GM23338 (cell line): ENCODE measurements around the gene INPP4B. TPM values are rescaled to one million over a fixed set of nuclear protein-coding genes. Genes with fewer than 3 reads are reported as not detected.

Experiments
- ATAC-seq: fragments of 200-7000 bp; cut with Tn5 transposase; 3 replicates; pipeline ENCODE4 v1.9.1; 2020
- DNase-seq: peaks from one replicate; pipeline ENCODE4 v3.0.0-alpha.2; 2015; ENCODE audit warnings: low spot score
- H2AFZ ChIP-seq: fragments of 200-600 bp; sonication (generic); 2 replicates; pipeline ENCODE4 v1.8.0; 2016; ENCODE audit warnings: antibody characterized with exemption, mild to moderate bottlenecking, moderate library complexity
- H3F3A ChIP-seq: fragments of 200-600 bp; sonication (generic); replicated peaks from 2 replicates; pipeline ENCODE4 v1.8.0; 2017; ENCODE audit warnings: antibody characterized with exemption, mixed run types, low read depth
- H3K27ac ChIP-seq: fragments of 200-600 bp; sonication (generic); 2 replicates; pipeline ENCODE4 v1.6.1; 2016; ENCODE audit warnings: low read depth
- H3K27me3 ChIP-seq: fragments of 200-600 bp; sonication (generic); 2 replicates; pipeline ENCODE4 v1.8.0; 2016; ENCODE audit warnings: mild to moderate bottlenecking, mixed run types, moderate library complexity; ENCODE audit not compliant: insufficient read depth
- H3K36me3 ChIP-seq: fragments of 200-600 bp; sonication (generic); 2 replicates; pipeline ENCODE4 v1.8.0; 2016; ENCODE audit warnings: mild to moderate bottlenecking; ENCODE audit not compliant: insufficient read depth
- H3K4me1 ChIP-seq: fragments of 200-600 bp; sonication (generic); 2 replicates; pipeline ENCODE4 v1.8.0; 2016; ENCODE audit warnings: mild to moderate bottlenecking, moderate library complexity; ENCODE audit not compliant: insufficient read depth
- H3K4me2 ChIP-seq: fragments of 200-600 bp; sonication (generic); 2 replicates; pipeline ENCODE4 v1.7.1; 2017; ENCODE audit warnings: mixed run types
- H3K4me3 ChIP-seq: fragments of 200-600 bp; sonication (generic); 2 replicates; pipeline ENCODE4 v1.6.1; 2016; ENCODE audit warnings: mixed run types
- H3K79me2 ChIP-seq: fragments of 200-600 bp; sonication (generic); replicated peaks from 2 replicates; pipeline ENCODE4 v1.8.0; 2017; ENCODE audit warnings: mild to moderate bottlenecking; ENCODE audit not compliant: insufficient read depth
- H3K9me2 ChIP-seq: fragments of 200-600 bp; sonication (generic); 2 replicates; pipeline ENCODE4 v1.8.0; 2017; ENCODE audit not compliant: insufficient read depth
- H4K20me1 ChIP-seq: fragments of 200-600 bp; sonication (generic); replicated peaks from 2 replicates; pipeline ENCODE4 v1.8.0; 2017; ENCODE audit warnings: mild to moderate bottlenecking; ENCODE audit not compliant: insufficient read depth
- H3K27ac Mint-ChIP-seq: 2 replicates; pipeline ENCODE4 v1.8.0; 2020; ENCODE audit warnings: inconsistent platforms, mild to moderate bottlenecking, moderate library complexity, mixed read lengths
- H3K27me3 Mint-ChIP-seq: 3 replicates; pipeline ENCODE4 v1.8.0; 2022; ENCODE audit warnings: low read depth, mild to moderate bottlenecking, moderate library complexity, mixed read lengths, inconsistent platforms; ENCODE audit not compliant: insufficient read depth, poor library complexity
- H3K36me3 Mint-ChIP-seq: 3 replicates; pipeline ENCODE4 v1.8.0; 2021; ENCODE audit warnings: low read depth, mild to moderate bottlenecking, inconsistent platforms, moderate library complexity, mixed read lengths
- H3K4me1 Mint-ChIP-seq: 3 replicates; pipeline ENCODE4 v1.8.0; 2020; ENCODE audit warnings: mild to moderate bottlenecking, inconsistent platforms, mixed read lengths
- H3K4me3 Mint-ChIP-seq: 3 replicates; pipeline ENCODE4 v1.8.0; 2021; ENCODE audit warnings: moderate library complexity, mild to moderate bottlenecking, inconsistent platforms, mixed read lengths
- H3K9me3 Mint-ChIP-seq: 3 replicates; pipeline ENCODE4 v1.8.0; 2020; ENCODE audit warnings: moderate library complexity, mild to moderate bottlenecking, inconsistent platforms, mixed read lengths
- EZH2 ChIP-seq: fragments of 200-600 bp; sonication (generic); IDR thresholded peaks from one replicate; pipeline ENCODE4 v1.8.0; 2017; ENCODE audit warnings: antibody characterized with exemption, mild to moderate bottlenecking, low read depth; ENCODE audit not compliant: unreplicated experiment
- EZH2phosphoT487 ChIP-seq: fragments of 200-600 bp; sonication (generic); IDR thresholded peaks from one replicate; pipeline ENCODE4 v1.8.1; 2018; ENCODE audit warnings: antibody characterized with exemption; ENCODE audit not compliant: unreplicated experiment
- JUNB ChIP-seq: IDR thresholded peaks from one replicate; pipeline ENCODE4 v1.6.1; 2016; ENCODE audit warnings: antibody characterized with exemption; ENCODE audit not compliant: unreplicated experiment
- POLR2AphosphoS5 ChIP-seq: IDR thresholded peaks from 2 replicates; pipeline ENCODE4 v1.6.1; 2016; ENCODE audit warnings: antibody characterized with exemption, low read depth
- STAT1 ChIP-seq: IDR thresholded peaks from one replicate; pipeline ENCODE4 v1.6.1; 2016; ENCODE audit warnings: antibody characterized with exemption; ENCODE audit not compliant: unreplicated experiment
- ZNF114 ChIP-seq: fragments of 250-450 bp; sonication (Bioruptor Pico); IDR thresholded peaks from 2 replicates; pipeline ENCODE4 v1.5.0; 2020; ENCODE audit warnings: mild to moderate bottlenecking, moderate library complexity
- ZNF331 ChIP-seq: fragments of 250-450 bp; sonication (Bioruptor Pico); IDR thresholded peaks from 2 replicates; pipeline ENCODE4 v1.5.0; 2020; ENCODE audit warnings: low read depth, mild to moderate bottlenecking, moderate library complexity
- polyA plus RNA-seq: library from polyadenylated mRNA; unstranded; fragments of >200 nt; fragmentation: Nextera tagmentation; extraction: Ambion mirVana; gene quantifications from 2 replicates; pipeline ENCODE4 v1.2.1, GENCODE V29; 2016
- total RNA-seq: library from RNA; depleted of rRNA; stranded (reverse); fragments of >200 nt; shearing (Covaris generic); gene quantifications from 2 replicates; pipeline ENCODE4 v1.2.3, GENCODE V29; 2014
- TF ChIP-seq, protein P1 (sequence below): IDR thresholded peaks from one replicate; pipeline ENCODE4 v1.6.1; 2018; ENCODE audit warnings: antibody characterized with exemption; ENCODE audit not compliant: unreplicated experiment
- TF ChIP-seq, protein P2 (sequence below), 2 experiments: fragments of 200-600 bp in 1 of 2; sonication (generic) in 1 of 2; conservative IDR thresholded peaks; 2 replicates each; pipeline versions ENCODE4 v1.5.1 to v1.6.1; 2016 to 2017; ENCODE audit warnings: antibody characterized with exemption in 2 of 2, low read depth in 2 of 2, mild to moderate bottlenecking in 2 of 2, moderate library complexity in 1 of 2

INPP4B gene
- total and polyA plus RNA-seq, 2 experiments from 2014 or later, result 0.11 to 0.14 TPM

DNA sequence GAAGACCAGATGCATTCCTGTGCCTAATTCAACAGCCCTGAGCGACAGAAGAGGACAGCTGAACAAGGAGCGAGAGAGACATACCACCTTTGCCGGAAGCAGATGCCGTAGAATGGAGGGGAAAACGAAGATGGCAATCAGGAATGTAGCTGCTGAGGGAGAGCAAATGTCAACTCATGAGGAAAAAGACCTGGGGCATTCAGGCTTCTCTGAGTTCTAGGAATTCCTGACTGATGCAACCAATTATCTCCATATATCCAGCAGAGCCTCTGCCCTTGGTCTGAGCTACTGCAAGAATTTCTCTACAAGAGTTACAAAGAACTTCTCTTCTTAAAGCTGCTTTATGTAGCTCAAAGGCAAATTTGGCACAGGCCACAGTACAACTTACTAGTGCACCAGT, 40.5 kb upstream of the INPP4B start (continued):
- TF ChIP-seq EZH2phosphoT487, result no peak
- no peak for TF ChIP-seq ZNF114 (CRISPR knock-in tag)

DNA sequence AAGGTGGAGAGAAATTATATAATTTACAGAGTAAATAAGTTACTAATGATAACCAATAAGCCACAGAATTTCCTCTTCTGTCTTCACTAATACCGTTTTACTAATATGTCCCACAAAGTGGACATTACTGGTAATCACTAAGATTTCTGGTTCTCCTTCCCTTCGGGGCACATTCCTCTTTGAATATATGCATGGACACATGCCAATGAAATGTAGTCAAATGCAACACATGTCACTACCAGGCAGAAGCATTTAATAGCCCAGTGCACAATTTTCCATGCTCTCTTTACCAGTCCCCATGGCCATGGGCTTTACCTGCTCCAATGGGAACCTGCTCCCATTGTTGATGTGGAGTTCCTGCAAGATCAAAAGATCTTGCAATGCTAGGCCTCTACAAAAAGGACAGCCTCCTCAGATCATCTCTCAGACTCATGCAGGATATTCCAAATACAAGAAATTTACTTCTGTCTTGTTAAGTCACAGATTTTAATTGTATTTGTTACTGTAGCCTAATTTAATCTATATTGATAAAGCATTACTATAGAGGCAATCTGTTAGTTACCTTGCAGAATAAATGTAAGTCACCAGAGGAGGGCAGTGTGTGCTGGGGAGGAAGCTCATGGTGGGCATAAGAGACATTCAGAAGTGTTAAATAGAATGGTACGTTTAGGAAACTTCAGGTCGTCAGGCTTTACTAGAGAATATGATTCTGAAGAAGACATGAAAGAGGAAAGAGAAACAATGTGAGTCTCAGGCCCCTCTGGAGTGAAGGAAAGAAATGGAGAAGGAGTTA, 37.1 kb upstream of the INPP4B start:
- Histone ChIP-seq H4K20me1 (no peaks in the 10 kb centered on the region), H3K36me3 (no peaks in the 10 kb centered on the region), H2AFZ (no peak overlapping the region), H3K79me2 (no peaks in the 10 kb centered on the region), H3K4me1 (no peaks in the 10 kb centered on the region), H3K27me3 (no peaks in the 10 kb centered on the region), H3F3A (no peaks in the 10 kb centered on the region), H3K4me2 (no peak overlapping the region), H3K4me3 (no peak overlapping the region), H3K9me2 (no peaks in the 10 kb centered on the region), H3K27ac (no peak overlapping the region)
- H3K27me3 Mint-ChIP-seq, result no peaks in the 10 kb centered on the region
- no peaks in the 10 kb centered on the region for H3K9me3 Mint-ChIP-seq
- no peak for TF ChIP-seq EZH2phosphoT487
- TF ChIP-seq ZNF331 (CRISPR knock-in tag), result no peak
- TF ChIP-seq JUNB, result no peak
- TF ChIP-seq POLR2AphosphoS5, result no peak
- TF ChIP-seq EZH2, result no peak
- TF ChIP-seq, protein P1, sequence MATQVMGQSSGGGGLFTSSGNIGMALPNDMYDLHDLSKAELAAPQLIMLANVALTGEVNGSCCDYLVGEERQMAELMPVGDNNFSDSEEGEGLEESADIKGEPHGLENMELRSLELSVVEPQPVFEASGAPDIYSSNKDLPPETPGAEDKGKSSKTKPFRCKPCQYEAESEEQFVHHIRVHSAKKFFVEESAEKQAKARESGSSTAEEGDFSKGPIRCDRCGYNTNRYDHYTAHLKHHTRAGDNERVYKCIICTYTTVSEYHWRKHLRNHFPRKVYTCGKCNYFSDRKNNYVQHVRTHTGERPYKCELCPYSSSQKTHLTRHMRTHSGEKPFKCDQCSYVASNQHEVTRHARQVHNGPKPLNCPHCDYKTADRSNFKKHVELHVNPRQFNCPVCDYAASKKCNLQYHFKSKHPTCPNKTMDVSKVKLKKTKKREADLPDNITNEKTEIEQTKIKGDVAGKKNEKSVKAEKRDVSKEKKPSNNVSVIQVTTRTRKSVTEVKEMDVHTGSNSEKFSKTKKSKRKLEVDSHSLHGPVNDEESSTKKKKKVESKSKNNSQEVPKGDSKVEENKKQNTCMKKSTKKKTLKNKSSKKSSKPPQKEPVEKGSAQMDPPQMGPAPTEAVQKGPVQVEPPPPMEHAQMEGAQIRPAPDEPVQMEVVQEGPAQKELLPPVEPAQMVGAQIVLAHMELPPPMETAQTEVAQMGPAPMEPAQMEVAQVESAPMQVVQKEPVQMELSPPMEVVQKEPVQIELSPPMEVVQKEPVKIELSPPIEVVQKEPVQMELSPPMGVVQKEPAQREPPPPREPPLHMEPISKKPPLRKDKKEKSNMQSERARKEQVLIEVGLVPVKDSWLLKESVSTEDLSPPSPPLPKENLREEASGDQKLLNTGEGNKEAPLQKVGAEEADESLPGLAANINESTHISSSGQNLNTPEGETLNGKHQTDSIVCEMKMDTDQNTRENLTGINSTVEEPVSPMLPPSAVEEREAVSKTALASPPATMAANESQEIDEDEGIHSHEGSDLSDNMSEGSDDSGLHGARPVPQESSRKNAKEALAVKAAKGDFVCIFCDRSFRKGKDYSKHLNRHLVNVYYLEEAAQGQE, result no peak
- no peak for TF ChIP-seq STAT1
- TF ChIP-seq, protein P2, sequence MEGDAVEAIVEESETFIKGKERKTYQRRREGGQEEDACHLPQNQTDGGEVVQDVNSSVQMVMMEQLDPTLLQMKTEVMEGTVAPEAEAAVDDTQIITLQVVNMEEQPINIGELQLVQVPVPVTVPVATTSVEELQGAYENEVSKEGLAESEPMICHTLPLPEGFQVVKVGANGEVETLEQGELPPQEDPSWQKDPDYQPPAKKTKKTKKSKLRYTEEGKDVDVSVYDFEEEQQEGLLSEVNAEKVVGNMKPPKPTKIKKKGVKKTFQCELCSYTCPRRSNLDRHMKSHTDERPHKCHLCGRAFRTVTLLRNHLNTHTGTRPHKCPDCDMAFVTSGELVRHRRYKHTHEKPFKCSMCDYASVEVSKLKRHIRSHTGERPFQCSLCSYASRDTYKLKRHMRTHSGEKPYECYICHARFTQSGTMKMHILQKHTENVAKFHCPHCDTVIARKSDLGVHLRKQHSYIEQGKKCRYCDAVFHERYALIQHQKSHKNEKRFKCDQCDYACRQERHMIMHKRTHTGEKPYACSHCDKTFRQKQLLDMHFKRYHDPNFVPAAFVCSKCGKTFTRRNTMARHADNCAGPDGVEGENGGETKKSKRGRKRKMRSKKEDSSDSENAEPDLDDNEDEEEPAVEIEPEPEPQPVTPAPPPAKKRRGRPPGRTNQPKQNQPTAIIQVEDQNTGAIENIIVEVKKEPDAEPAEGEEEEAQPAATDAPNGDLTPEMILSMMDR (conservative IDR thresholded peaks at IDR 0.05; ENCODE audit: low read depth in 2 of 2), result peak; percentile 76
- ATAC-seq (peak; percentile 83), DNase-seq (peak; percentile 72)
- no peaks in the 10 kb centered on the region for H3K36me3 Mint-ChIP-seq
- no peak overlapping the region for H3K4me3 Mint-ChIP-seq
- H3K4me1 Mint-ChIP-seq, result no peaks in the 10 kb centered on the region; the same call in 2 of the 3 replicates
- H3K27ac Mint-ChIP-seq, result no peak overlapping the region
